Left lung (tissue), 10 donors: Measurements from ENCODE around the gene MAFB. TPM values are rescaled to one million over a fixed set of nuclear protein-coding genes. Genes with fewer than 3 reads are reported as not detected.

Experiments
- ATAC-seq: fragments of 200-7000 bp; cut with Tn5 transposase; one replicate; pipeline ENCODE4 v1.9.1; 2020; ENCODE audit warnings: moderate library complexity
- DNase-seq, 4 donors: peaks; one replicate each; pipeline ENCODE4 v3.0.0-alpha.2; 2013 to 2020
- H3K27ac ChIP-seq, 2 donors: fragments of 200-600 bp; sonication (generic) in 1 of 2; one replicate each; pipeline versions ENCODE4 v1.5.0 to v1.8.0; 2020 to 2021
- H3K27me3 ChIP-seq, 2 donors: fragments of 200-600 bp; sonication (generic) in 1 of 2; one replicate each; pipeline versions ENCODE4 v1.5.0 to v1.8.0; 2020 to 2021
- H3K36me3 ChIP-seq, 2 donors: fragments of 200-600 bp; sonication (generic) in 1 of 2; one replicate each; pipeline versions ENCODE4 v1.5.0 to v1.8.0; 2020 to 2021
- H3K4me1 ChIP-seq, 2 donors: fragments of 200-600 bp; one replicate each; pipeline ENCODE4 v1.8.0; 2021
- H3K4me3 ChIP-seq, 2 donors: fragments of 200-600 bp; sonication (generic) in 1 of 2; one replicate each; pipeline versions ENCODE4 v1.5.0 to v1.8.0; 2020 to 2021; ENCODE audit warnings: mild to moderate bottlenecking in 1 of 2
- H3K9me3 ChIP-seq, 2 donors: fragments of 200-600 bp; sonication (generic) in 1 of 2; one replicate each; pipeline versions ENCODE4 v1.5.0 to v1.8.0; 2020 to 2021
- CTCF ChIP-seq, 2 donors: fragments of 200-600 bp; sonication (generic) in 1 of 2; IDR thresholded peaks; one replicate each; pipeline versions ENCODE4 v1.5.0 to v1.8.0; 2021; ENCODE audit warnings: antibody characterized with exemption in 2 of 2
- intact Hi-C, 2 donors: fragments of 100-400 bp; cut with DNase I; formaldehyde crosslinking; loops; one replicate each; pipeline versions ENCODE4 v1.11.2 to v1.14.2; 2022
- polyA plus RNA-seq, 6 donors: library from polyadenylated mRNA; unstranded; fragments of 120-200 nt; gene quantifications; one replicate each; pipeline ENCODE4 v1.2.1, GENCODE V29; 2013; ENCODE audit not compliant: insufficient read length in 6 of 6
- total RNA-seq, 2 donors: library from RNA; stranded (reverse); fragmentation: NEBNext Ultra II Directional; extraction: Animal tissue kit (Norgen Biotek cat#: 25700); gene quantifications; one replicate each; pipeline ENCODE4 v1.2.1, GENCODE V29; 2021
- donor health status: DM: no; HTN: yes; CAD: no.
- donor health status: DM: no; HTN: no; CAD: no.

The MAFB gene
- total and polyA plus RNA-seq, 8 donors: 9.8 to 111 (median 12.3) TPM

GRCh38 chr20:40687384-40688128 lies 1.5 kb downstream of the MAFB start:
- Histone ChIP-seq H3K27me3 (peaks cover 24 to 99% of the 10 kb centered on the region in 2 donors), H3K9me3 (no peaks in the 10 kb centered on the region), H3K4me3 (peak overlapping the region; percentile 55 to 76), H3K36me3 (peaks cover 0 to 19% of the 10 kb centered on the region in 2 donors), H3K27ac (peak overlapping the region; percentile 98), H3K4me1 (peaks cover 13 to 78% of the 10 kb centered on the region in 2 donors)
- DNase-seq (peak in 3 of 4 donors; percentile 67 to 93 (median 87)), ATAC-seq (peak; percentile 43)
- intact Hi-C loops: loop anchor here in 1 of 2 donors (10.0 kb wide), 1 partner anchor 403 kb away; no protein-coding TSS in a partner anchor
- no peak for TF ChIP-seq CTCF (IDR thresholded peaks at IDR 0.05)

DNA sequence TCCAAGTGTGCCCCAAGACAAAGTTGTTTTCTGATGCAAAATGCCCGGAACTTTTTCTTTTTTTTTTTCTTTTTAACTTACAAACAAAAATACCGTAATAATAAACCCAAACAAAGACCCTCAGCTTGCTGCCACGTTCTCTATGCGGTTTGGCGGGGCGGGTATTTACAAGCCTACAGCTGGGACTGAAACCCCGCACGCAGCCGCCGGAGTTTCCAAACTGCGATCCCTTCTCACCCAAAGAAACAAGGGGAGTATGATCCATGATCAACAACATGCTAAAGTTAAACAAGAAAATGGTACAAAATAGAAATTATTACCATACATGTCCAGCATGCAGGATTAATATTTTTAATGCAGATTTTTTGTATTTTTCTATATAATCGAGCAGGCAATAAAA lies 2.1 kb downstream of the MAFB start:
- DNase-seq (peak in 1 of 4 donors; percentile 67), ATAC-seq (no peak)
- no peak for TF ChIP-seq CTCF (IDR thresholded peaks at IDR 0.05)
- Histone ChIP-seq H3K27me3 (peaks cover 17 to 99% of the 10 kb centered on the region in 2 donors), H3K4me3 (peak overlapping the region; percentile 55 to 76), H3K4me1 (peaks cover 18 to 82% of the 10 kb centered on the region in 2 donors), H3K27ac (peak overlapping the region; percentile 98), H3K36me3 (peaks cover 0 to 19% of the 10 kb centered on the region in 2 donors), H3K9me3 (no peaks in the 10 kb centered on the region)
- intact Hi-C loops: loop anchor here in 1 of 2 donors (10.0 kb wide), 1 partner anchor 402 kb away; no protein-coding TSS in a partner anchor

DNA sequence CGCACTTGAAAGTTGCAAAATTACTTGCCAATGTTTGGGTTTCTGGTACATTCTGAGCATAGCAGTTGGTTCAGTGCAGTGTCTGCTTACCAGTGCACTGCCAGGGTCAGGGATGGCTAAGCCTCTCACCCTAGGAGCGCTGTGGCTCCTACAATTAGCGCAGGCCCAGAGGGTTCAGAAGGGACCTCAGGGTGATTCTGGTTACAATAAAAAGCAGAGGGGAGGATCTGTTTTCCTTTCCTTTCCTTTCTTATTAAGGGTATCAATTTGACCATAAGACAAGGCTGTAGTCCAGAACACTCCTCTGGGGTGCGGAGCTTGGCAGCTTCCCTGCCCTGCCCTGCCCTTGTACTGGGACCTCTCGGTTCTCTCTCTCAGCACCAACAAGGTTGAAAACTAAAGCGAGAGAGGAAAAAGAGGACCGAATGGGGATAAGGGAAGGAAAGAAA lies 2.6 kb downstream of the MAFB start:
- TF ChIP-seq CTCF (IDR thresholded peaks at IDR 0.05): no peak
- intact Hi-C loops: loop anchor here in 1 of 2 donors (10.0 kb wide), 1 partner anchor 402 kb away; no protein-coding TSS in a partner anchor
- Histone ChIP-seq H3K9me3 (no peaks in the 10 kb centered on the region), H3K4me3 (peak overlapping the region; percentile 55 to 76), H3K4me1 (peaks cover 18 to 87% of the 10 kb centered on the region in 2 donors), H3K27me3 (peaks cover 13 to 97% of the 10 kb centered on the region in 2 donors), H3K36me3 (peaks cover 0 to 19% of the 10 kb centered on the region in 2 donors), H3K27ac (peak overlapping the region; percentile 98)
- DNase-seq (no peak), ATAC-seq (no peak)

DNA sequence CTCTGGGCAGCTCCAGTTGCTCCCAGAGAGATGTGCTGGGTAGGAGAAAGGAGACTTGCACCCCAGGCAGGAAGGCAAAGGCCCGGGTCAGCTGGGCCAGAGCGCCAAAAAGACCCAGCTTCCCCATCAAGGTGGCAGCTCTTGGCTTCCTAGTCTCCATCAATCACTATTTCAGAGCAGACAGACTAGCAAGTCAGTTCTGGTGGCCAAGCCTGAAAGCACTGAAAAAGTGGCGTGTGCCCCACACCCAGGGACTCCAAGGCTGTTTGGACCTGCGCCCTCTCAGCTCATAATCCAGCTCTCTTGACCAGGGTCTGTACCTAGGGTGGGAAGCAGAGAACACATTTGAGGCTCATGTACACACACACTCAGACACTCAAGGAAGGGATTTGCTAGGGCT lies 3.7 kb downstream of the MAFB start:
- H3K36me3 ChIP-seq: peaks cover 0 to 19% of the 10 kb centered on the region in 2 donors
- intact Hi-C loops: loop anchor here in 1 of 2 donors (10.0 kb wide), 1 partner anchor 401 kb away; no protein-coding TSS in a partner anchor
- H3K9me3 ChIP-seq: no peaks in the 10 kb centered on the region
- peaks cover 2 to 86% of the 10 kb centered on the region in 2 donors for H3K27me3 ChIP-seq
- peak overlapping the region in 1 of 2 donors; percentile 98 for H3K27ac ChIP-seq
- H3K4me3 ChIP-seq: peak overlapping the region in 1 of 2 donors; percentile 76
- peaks cover 15 to 82% of the 10 kb centered on the region in 2 donors for H3K4me1 ChIP-seq
- no peak for DNase-seq
- ATAC-seq: no peak
- no peak for TF ChIP-seq CTCF (IDR thresholded peaks at IDR 0.05)

GRCh38 chr20:40683894-40684268 lies 5.2 kb downstream of the MAFB start:
- H3K36me3 ChIP-seq: peaks cover 0 to 19% of the 10 kb centered on the region in 2 donors
- H3K4me1 ChIP-seq: peaks cover 13 to 69% of the 10 kb centered on the region in 2 donors
- intact Hi-C loops: loop anchor here in 1 of 2 donors (10.0 kb wide), 1 partner anchor 399 kb away; no protein-coding TSS in a partner anchor
- no peak for DNase-seq
- no peak for ATAC-seq
- H3K4me3 ChIP-seq: peak overlapping the region in 1 of 2 donors; percentile 76
- TF ChIP-seq CTCF (IDR thresholded peaks at IDR 0.05): no peak
- H3K9me3 ChIP-seq: no peaks in the 10 kb centered on the region
- peaks cover 0 to 72% of the 10 kb centered on the region in 2 donors for H3K27me3 ChIP-seq
- H3K27ac ChIP-seq: peak overlapping the region; percentile 46 to 63
